H9 (cell line): ENCODE results near the gene CLK3. TPM values are rescaled to one million over a fixed set of nuclear protein-coding genes. Genes with fewer than 3 reads are reported as not detected.

Source experiments
- DNase-seq: peaks from one replicate; pipeline ENCODE4 v3.0.0-alpha.2; 2017
- H2AFZ ChIP-seq: one replicate; pipeline ENCODE4 v1.6.1; 2013; ENCODE audit warnings: mild to moderate bottlenecking, low read length, control low read depth, moderate library complexity
- H2AK5ac ChIP-seq: 2 replicates; pipeline ENCODE4 v1.6.1; 2013; ENCODE audit warnings: low read length, control low read depth, mixed read lengths; ENCODE audit not compliant: insufficient read length
- H2BK120ac ChIP-seq: one replicate; pipeline ENCODE4 v1.6.1; 2013; ENCODE audit warnings: low read depth, mild to moderate bottlenecking, low read length, control low read depth, inconsistent platforms; ENCODE audit not compliant: poor library complexity, severe bottlenecking
- H2BK12ac ChIP-seq: 2 replicates; pipeline ENCODE4 v1.6.1; 2013; ENCODE audit warnings: low read length, control low read depth, mixed read lengths, low read depth; ENCODE audit not compliant: insufficient read length
- H2BK15ac ChIP-seq: 2 replicates; pipeline ENCODE4 v1.6.1; 2013; ENCODE audit warnings: low read depth, low read length, control low read depth
- H2BK20ac ChIP-seq: one replicate; pipeline ENCODE4 v1.6.1; 2013; ENCODE audit warnings: low read depth, mild to moderate bottlenecking, low read length, control low read depth, inconsistent platforms; ENCODE audit not compliant: poor library complexity, severe bottlenecking
- H2BK5ac ChIP-seq: 2 replicates; pipeline ENCODE4 v1.6.1; 2013; ENCODE audit warnings: low read length, control low read depth, mixed read lengths; ENCODE audit not compliant: insufficient read length
- H3K14ac ChIP-seq: 2 replicates; pipeline ENCODE4 v1.6.1; 2013; ENCODE audit warnings: low read length, control low read depth; ENCODE audit not compliant: insufficient read depth
- H3K18ac ChIP-seq: 2 replicates; pipeline ENCODE4 v1.6.1; 2013; ENCODE audit warnings: low read depth, mild to moderate bottlenecking, mixed read lengths, low read length, control low read depth; ENCODE audit not compliant: insufficient read length
- H3K23ac ChIP-seq: 2 replicates; pipeline ENCODE4 v1.6.1; 2013; ENCODE audit warnings: low read length, control low read depth, mixed read lengths, low read depth; ENCODE audit not compliant: insufficient read length
- H3K23me2 ChIP-seq: 2 replicates; pipeline ENCODE4 v1.6.1; 2013; ENCODE audit warnings: low read depth, mild to moderate bottlenecking, mixed read lengths, low read length, control low read depth; ENCODE audit not compliant: insufficient read length, poor library complexity, severe bottlenecking
- H3K27ac ChIP-seq: 2 replicates; pipeline ENCODE4 v1.5.1; 2013; ENCODE audit warnings: low read length, control low read depth, mixed read lengths, low read depth; ENCODE audit not compliant: insufficient read length
- H3K27me3 ChIP-seq: 2 replicates; pipeline ENCODE4 v1.6.1; 2013; ENCODE audit warnings: low read length, control low read depth, inconsistent platforms; ENCODE audit not compliant: insufficient read depth
- H3K4ac ChIP-seq: 2 replicates; pipeline ENCODE4 v1.6.1; 2013; ENCODE audit warnings: low read depth, mild to moderate bottlenecking, control low read depth, inconsistent platforms, low read length, moderate library complexity
- H3K4me1 ChIP-seq: 2 replicates; pipeline ENCODE4 v1.6.1; 2013; ENCODE audit warnings: low read length, control low read depth, inconsistent platforms; ENCODE audit not compliant: insufficient read depth
- H3K4me2 ChIP-seq: 2 replicates; pipeline ENCODE4 v1.6.1; 2013; ENCODE audit warnings: low read length, control low read depth, mixed read lengths; ENCODE audit not compliant: insufficient read length, insufficient read depth
- H3K56ac ChIP-seq: 2 replicates; pipeline ENCODE4 v1.6.1; 2013; ENCODE audit warnings: low read depth, mild to moderate bottlenecking, mixed read lengths, low read length, control low read depth; ENCODE audit not compliant: insufficient read length
- H3K79me1 ChIP-seq: 2 replicates; pipeline ENCODE4 v1.6.1; 2013; ENCODE audit warnings: low read depth, mild to moderate bottlenecking, moderate library complexity, low read length, control low read depth, inconsistent platforms; ENCODE audit not compliant: insufficient read depth, poor library complexity, severe bottlenecking
- H3K79me2 ChIP-seq: 2 replicates; pipeline ENCODE4 v1.6.1; 2013; ENCODE audit warnings: low read length, control low read depth, inconsistent platforms; ENCODE audit not compliant: insufficient read depth
- H3K9ac ChIP-seq: 2 replicates; pipeline ENCODE4 v1.6.1; 2013; ENCODE audit warnings: low read length, control low read depth, mixed read lengths; ENCODE audit not compliant: insufficient read length; ENCODE audit errors: extremely low read depth
- H3K9me3 ChIP-seq: one replicate; pipeline ENCODE4 v1.6.1; 2013; ENCODE audit warnings: low read depth, low read length, inconsistent platforms; ENCODE audit not compliant: control insufficient read depth
- H3T11ph ChIP-seq: one replicate; pipeline ENCODE4 v1.6.1; 2013; ENCODE audit warnings: mild to moderate bottlenecking, low read length, control low read depth, inconsistent platforms
- H4K20me1 ChIP-seq: one replicate; pipeline ENCODE4 v1.6.1; 2013; ENCODE audit not compliant: control insufficient read depth, insufficient read length, insufficient read depth
- H4K5ac ChIP-seq: 2 replicates; pipeline ENCODE4 v1.6.1; 2013; ENCODE audit warnings: low read depth, mild to moderate bottlenecking, mixed read lengths, low read length, control low read depth; ENCODE audit not compliant: insufficient read length
- H4K8ac ChIP-seq: replicated peaks from 2 replicates; pipeline ENCODE4 v1.6.1; 2013; ENCODE audit warnings: low read length, control low read depth, mixed read lengths, low read depth; ENCODE audit not compliant: insufficient read length
- H4K91ac ChIP-seq: 2 replicates; pipeline ENCODE4 v1.6.1; 2013; ENCODE audit warnings: low read depth, mild to moderate bottlenecking, moderate library complexity, mixed read lengths, low read length, control low read depth; ENCODE audit not compliant: insufficient read length
- H3K27ac Mint-ChIP-seq, 3 experiments: 2 replicates in 2 of 3; 3 replicates in 1 of 3; pipeline ENCODE4 v1.8.0; 2020 to 2021; ENCODE audit warnings: mixed read lengths in 3 of 3, mild to moderate bottlenecking in 1 of 3, moderate library complexity in 1 of 3
- H3K27me3 Mint-ChIP-seq: 2 replicates; pipeline ENCODE4 v1.8.0; 2021; ENCODE audit warnings: low read depth, mild to moderate bottlenecking, moderate library complexity, mixed read lengths
- H3K36me3 Mint-ChIP-seq, 3 experiments: 2 replicates in 2 of 3; 3 replicates in 1 of 3; pipeline ENCODE4 v1.8.0; 2020 to 2021; ENCODE audit warnings: low read depth in 3 of 3, mixed read lengths in 3 of 3; ENCODE audit not compliant: insufficient read depth in 1 of 3
- H3K4me1 Mint-ChIP-seq, 2 experiments: 2 replicates each; pipeline ENCODE4 v1.8.0; 2020; ENCODE audit warnings: mixed read lengths in 2 of 2
- H3K4me3 Mint-ChIP-seq, 2 experiments: 2 replicates in 1 of 2; 3 replicates in 1 of 2; pipeline ENCODE4 v1.8.0; 2020 to 2021; ENCODE audit warnings: mild to moderate bottlenecking in 2 of 2, mixed read lengths in 2 of 2, moderate library complexity in 1 of 2
- H3K9me3 Mint-ChIP-seq, 2 experiments: 2 replicates in 1 of 2; 3 replicates in 1 of 2; pipeline ENCODE4 v1.8.0; 2020; ENCODE audit warnings: mild to moderate bottlenecking in 2 of 2, mixed read lengths in 2 of 2, moderate library complexity in 1 of 2
- CTCF ChIP-seq: fragments of 200-600 bp; sonication (generic); conservative IDR thresholded peaks from 3 replicates; pipeline ENCODE4 v1.8.0; 2021; ENCODE audit warnings: antibody characterized with exemption, mild to moderate bottlenecking
- WGBS: extraction: QIAGEN DNeasy Blood & Tissue Kit; methylation state at CpG from one replicate; pipeline ENCODE4 v1.1.7; 2013; ENCODE audit warnings: missing lambda C conversion rate, low lambda C conversion rate, mixed read lengths; ENCODE audit not compliant: insufficient read length; ENCODE audit errors: extremely low coverage; 5-methylcytosine and 5-hydroxymethylcytosine counted together
- total RNA-seq: library from RNA; stranded (reverse); gene quantifications from 2 replicates; pipeline ENCODE4 v1.2.1, GENCODE V29; 2021

Gene CLK3
- total RNA-seq, 1 experiment from 2014 or later, result 40.8 TPM

- no peaks in the 10 kb centered on the region for H3K79me2 ChIP-seq
- no peaks in the 10 kb centered on the region for H3K9me3 Mint-ChIP-seq
- H3K36me3 Mint-ChIP-seq, result peaks cover 11 to 53% (median 31%) of the 10 kb centered on the region in 3 experiments; a peak in 6 of 7 replicates
- no peak overlapping the region for H3K27ac ChIP-seq
- H3K18ac ChIP-seq, result no peak overlapping the region
- no peaks in the 10 kb centered on the region for H4K20me1 ChIP-seq
- no peak overlapping the region for H3K4ac ChIP-seq
- H2AK5ac ChIP-seq, result no peak overlapping the region
- H3K4me3 Mint-ChIP-seq, result no peak overlapping the region
- H2BK20ac ChIP-seq, result no peak overlapping the region
- H2BK120ac ChIP-seq, result no peak overlapping the region
- no peaks in the 10 kb centered on the region for H3K27me3 Mint-ChIP-seq
- no peak overlapping the region; a peak in 1 of 7 replicates for H3K27ac Mint-ChIP-seq
- H4K5ac ChIP-seq, result no peak overlapping the region
- TF ChIP-seq CTCF, result no peak
- no peaks in the 10 kb centered on the region for H3K9me3 ChIP-seq
- H2AFZ ChIP-seq, result no peak overlapping the region
- H3K4me1 Mint-ChIP-seq, result peaks cover 0 to 2% of the 10 kb centered on the region in 2 experiments; a peak in 2 of 4 replicates
- H3T11ph ChIP-seq, result no peak overlapping the region
- no peak for DNase-seq
- H3K23me2 ChIP-seq, result no peaks in the 10 kb centered on the region
- H2BK12ac ChIP-seq, result no peak overlapping the region
- no peak overlapping the region for H2BK15ac ChIP-seq
- H3K4me2 ChIP-seq, result no peak overlapping the region
- H3K79me1 ChIP-seq, result no peaks in the 10 kb centered on the region
- H4K8ac ChIP-seq, result no peak overlapping the region
- no CpG with 5 or more reads among the region's 1 CpG for WGBS
- H3K23ac ChIP-seq, result no peak overlapping the region
- H3K4me1 ChIP-seq, result no peaks in the 10 kb centered on the region
- no peaks in the 10 kb centered on the region for H3K27me3 ChIP-seq
- H3K14ac ChIP-seq, result no peak overlapping the region
- no peak overlapping the region for H3K56ac ChIP-seq
- H3K9ac ChIP-seq, result no peak overlapping the region
- H2BK5ac ChIP-seq, result no peak overlapping the region
- H4K91ac ChIP-seq, result no peak overlapping the region
Observed at GRCh38 chr15:74636984-74637383, 21.3 kb downstream of the CLK3 start.
